ENCODE measurements around the gene HAGH.

DNA sequence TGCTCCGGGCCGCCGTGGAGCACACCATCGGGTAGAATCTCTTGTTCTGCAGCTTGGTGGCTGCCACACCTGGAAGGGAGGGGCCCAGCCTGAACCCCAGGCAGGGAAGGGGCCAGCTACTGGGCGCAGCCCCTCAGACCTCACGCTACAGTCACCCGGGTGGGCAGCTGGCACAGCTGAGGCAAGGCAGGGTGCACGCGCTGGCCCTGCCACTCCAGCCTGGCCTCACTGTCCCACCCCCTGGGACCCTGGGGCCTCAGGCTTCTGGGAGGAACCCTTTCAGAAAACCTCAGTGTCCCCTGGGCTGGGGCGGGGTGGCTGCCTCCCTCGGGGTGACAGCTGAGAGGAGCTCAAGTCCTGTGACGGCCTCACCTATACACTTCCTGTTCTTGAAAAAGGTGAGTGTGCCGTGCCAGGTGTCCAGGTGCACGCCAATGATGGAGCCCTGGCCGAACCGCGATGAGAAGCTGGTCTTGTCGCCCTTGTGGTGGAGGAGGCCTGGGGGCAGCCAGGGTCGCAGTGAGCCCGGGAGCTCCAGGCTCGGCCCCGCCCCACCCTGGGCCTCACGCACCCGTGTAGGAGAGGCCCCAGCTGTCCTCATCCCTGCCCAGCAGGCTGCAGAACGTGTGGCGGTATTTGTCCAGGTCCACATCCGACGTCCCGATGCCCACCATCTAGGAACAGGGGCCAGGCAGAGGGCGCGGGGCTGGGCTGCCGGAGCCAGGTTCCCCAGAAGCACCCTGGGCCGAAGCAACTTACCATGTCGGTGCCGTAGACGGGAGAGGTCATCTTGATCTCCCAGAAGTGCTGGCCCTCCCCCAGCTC lies 49.0 kb downstream of the HAGH start:
- TF ChIP-seq, protein P1, sequence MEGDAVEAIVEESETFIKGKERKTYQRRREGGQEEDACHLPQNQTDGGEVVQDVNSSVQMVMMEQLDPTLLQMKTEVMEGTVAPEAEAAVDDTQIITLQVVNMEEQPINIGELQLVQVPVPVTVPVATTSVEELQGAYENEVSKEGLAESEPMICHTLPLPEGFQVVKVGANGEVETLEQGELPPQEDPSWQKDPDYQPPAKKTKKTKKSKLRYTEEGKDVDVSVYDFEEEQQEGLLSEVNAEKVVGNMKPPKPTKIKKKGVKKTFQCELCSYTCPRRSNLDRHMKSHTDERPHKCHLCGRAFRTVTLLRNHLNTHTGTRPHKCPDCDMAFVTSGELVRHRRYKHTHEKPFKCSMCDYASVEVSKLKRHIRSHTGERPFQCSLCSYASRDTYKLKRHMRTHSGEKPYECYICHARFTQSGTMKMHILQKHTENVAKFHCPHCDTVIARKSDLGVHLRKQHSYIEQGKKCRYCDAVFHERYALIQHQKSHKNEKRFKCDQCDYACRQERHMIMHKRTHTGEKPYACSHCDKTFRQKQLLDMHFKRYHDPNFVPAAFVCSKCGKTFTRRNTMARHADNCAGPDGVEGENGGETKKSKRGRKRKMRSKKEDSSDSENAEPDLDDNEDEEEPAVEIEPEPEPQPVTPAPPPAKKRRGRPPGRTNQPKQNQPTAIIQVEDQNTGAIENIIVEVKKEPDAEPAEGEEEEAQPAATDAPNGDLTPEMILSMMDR (IDR thresholded peaks at IDR 0.05; ENCODE audit: low read length), result no peak
- TF ChIP-seq EZH2 (optimal IDR thresholded peaks at IDR 0.05; ENCODE audit: low read depth, low read length), result no peak
